ENCODE measurements around the gene SAPCD2. TPM values are rescaled to one million over a fixed set of nuclear protein-coding genes. Genes with fewer than 3 reads are reported as not detected.
A peak's percentile ranks its signal among the peaks of the same experiment; 100 is the strongest.
"Not testable (repeated sequence)": the region's sequence is repeated elsewhere in the genome, so short reads cannot be mapped to it uniquely, and the experiment has no call there.

Gene SAPCD2
- total RNA-seq, 1 donor from 2014 or later: 2.7 TPM

- Histone ChIP-seq H3K4me1 (peaks cover 14% of the 10 kb centered on the region), H3K27me3 (no peaks in the 10 kb centered on the region), H3K4me3 (no peak overlapping the region), H3K9me3 (no peaks in the 10 kb centered on the region), H3K36me3 (no peaks in the 10 kb centered on the region), H3K27ac (no peak overlapping the region)
- DNase-seq (ENCODE audit: extremely low spot score in 2 of 2): no peak
- intact Hi-C loops (cut with DNase I): no loop called here
- no peak for TF ChIP-seq CTCF (IDR thresholded peaks at IDR 0.05)
- no peak for TF ChIP-seq POLR2A (IDR thresholded peaks at IDR 0.05)
- no peak for TF ChIP-seq POLR2AphosphoS5 (IDR thresholded peaks at IDR 0.05; ENCODE audit: insufficient read depth in 1 of 2, low read depth in 1 of 2)
Measured at GRCh38 chr9:137065336-137065967, 4.9 kb downstream of the SAPCD2 start.

GRCh38 chr9:137064880-137065164 lies 5.5 kb downstream of the SAPCD2 start:
- intact Hi-C loops (cut with DNase I): no loop called here

GRCh38 chr9:137064027-137064879 lies 6.1 kb downstream of the SAPCD2 start:
- H3K36me3 ChIP-seq: no peaks in the 10 kb centered on the region
- H3K9me3 ChIP-seq: no peaks in the 10 kb centered on the region
- DNase-seq (ENCODE audit: extremely low spot score in 2 of 2): no peak
- no peak for TF ChIP-seq POLR2A (IDR thresholded peaks at IDR 0.05)
- peak; percentile 85 to 94 (median 89) for TF ChIP-seq CTCF (IDR thresholded peaks at IDR 0.05)
- no peak for TF ChIP-seq POLR2AphosphoS5 (IDR thresholded peaks at IDR 0.05; ENCODE audit: insufficient read depth in 1 of 2, low read depth in 1 of 2)
- H3K27me3 ChIP-seq: no peaks in the 10 kb centered on the region
- no peak overlapping the region for H3K27ac ChIP-seq
- peaks cover 9% of the 10 kb centered on the region for H3K4me1 ChIP-seq
- intact Hi-C loops (cut with DNase I): no loop called here
- no peak overlapping the region for H3K4me3 ChIP-seq

More at GRCh38 chr9:137064880-137065164, 5.5 kb downstream of the SAPCD2 start:
- H3K4me3 ChIP-seq: no peak overlapping the region
- DNase-seq (ENCODE audit: extremely low spot score in 2 of 2): no peak
- TF ChIP-seq POLR2AphosphoS5 (IDR thresholded peaks at IDR 0.05; ENCODE audit: insufficient read depth in 1 of 2, low read depth in 1 of 2) (no peak), POLR2A (IDR thresholded peaks at IDR 0.05) (no peak), CTCF (IDR thresholded peaks at IDR 0.05) (no peak)
- H3K36me3 ChIP-seq: no peaks in the 10 kb centered on the region
- no peak overlapping the region for H3K27ac ChIP-seq
- no peaks in the 10 kb centered on the region for H3K27me3 ChIP-seq
- H3K4me1 ChIP-seq: peaks cover 14% of the 10 kb centered on the region
- H3K9me3 ChIP-seq: no peaks in the 10 kb centered on the region

- Histone ChIP-seq H3K4me1 (peaks cover 8% of the 10 kb centered on the region), H3K27ac (no peak overlapping the region), H3K27me3 (no peaks in the 10 kb centered on the region), H3K9me3 (no peaks in the 10 kb centered on the region), H3K36me3 (no peaks in the 10 kb centered on the region), H3K4me3 (no peak overlapping the region)
- intact Hi-C loops (cut with DNase I): no loop called here
- DNase-seq (ENCODE audit: extremely low spot score in 2 of 2): no peak
- TF ChIP-seq POLR2A (IDR thresholded peaks at IDR 0.05) (no peak), POLR2AphosphoS5 (IDR thresholded peaks at IDR 0.05; ENCODE audit: insufficient read depth in 1 of 2, low read depth in 1 of 2) (no peak), CTCF (IDR thresholded peaks at IDR 0.05) (no peak)
Measured at GRCh38 chr9:137063311-137064026, 6.9 kb downstream of the SAPCD2 start.

- H3K4me3 ChIP-seq; H3K9me3 ChIP-seq; H3K36me3 ChIP-seq; intact Hi-C loops (cut with DNase I); H3K27me3 ChIP-seq; H3K4me1 ChIP-seq; H3K27ac ChIP-seq; DNase-seq (ENCODE audit: extremely low spot score in 2 of 2): not testable (repeated sequence)
Measured at GRCh38 chr9:137062798-137063197, 7.6 kb downstream of the SAPCD2 start.
